ENCODE data around the gene C1orf185.

DNA sequence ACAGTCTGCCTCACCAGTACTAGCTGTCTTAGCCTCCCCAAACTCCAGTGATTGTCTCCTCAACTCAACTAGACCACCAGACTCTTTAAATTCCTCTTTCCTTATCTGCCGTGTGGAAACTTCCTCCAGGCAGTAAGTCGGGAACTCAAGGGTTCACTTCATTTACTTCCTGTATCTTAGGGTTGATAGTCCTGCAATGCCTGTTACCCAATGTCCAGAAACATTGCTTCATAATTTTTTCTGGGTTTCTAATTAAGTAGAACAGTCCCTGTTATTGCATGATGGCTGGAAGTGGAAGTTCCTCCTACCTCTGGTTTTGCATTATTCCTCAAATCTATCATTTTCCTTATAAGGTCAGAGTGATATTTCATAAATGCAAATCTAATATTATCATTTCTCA, 73.2 kb downstream of the C1orf185 start:
- TF ChIP-seq POLR2A (IDR thresholded peaks at IDR 0.05) = no peak
- TF ChIP-seq, protein P1, sequence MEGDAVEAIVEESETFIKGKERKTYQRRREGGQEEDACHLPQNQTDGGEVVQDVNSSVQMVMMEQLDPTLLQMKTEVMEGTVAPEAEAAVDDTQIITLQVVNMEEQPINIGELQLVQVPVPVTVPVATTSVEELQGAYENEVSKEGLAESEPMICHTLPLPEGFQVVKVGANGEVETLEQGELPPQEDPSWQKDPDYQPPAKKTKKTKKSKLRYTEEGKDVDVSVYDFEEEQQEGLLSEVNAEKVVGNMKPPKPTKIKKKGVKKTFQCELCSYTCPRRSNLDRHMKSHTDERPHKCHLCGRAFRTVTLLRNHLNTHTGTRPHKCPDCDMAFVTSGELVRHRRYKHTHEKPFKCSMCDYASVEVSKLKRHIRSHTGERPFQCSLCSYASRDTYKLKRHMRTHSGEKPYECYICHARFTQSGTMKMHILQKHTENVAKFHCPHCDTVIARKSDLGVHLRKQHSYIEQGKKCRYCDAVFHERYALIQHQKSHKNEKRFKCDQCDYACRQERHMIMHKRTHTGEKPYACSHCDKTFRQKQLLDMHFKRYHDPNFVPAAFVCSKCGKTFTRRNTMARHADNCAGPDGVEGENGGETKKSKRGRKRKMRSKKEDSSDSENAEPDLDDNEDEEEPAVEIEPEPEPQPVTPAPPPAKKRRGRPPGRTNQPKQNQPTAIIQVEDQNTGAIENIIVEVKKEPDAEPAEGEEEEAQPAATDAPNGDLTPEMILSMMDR (IDR thresholded peaks at IDR 0.05) = no peak
